SU-DHL-6 (cell line): ENCODE results near the gene MAP2K5.

Source experiments
- H2AFZ ChIP-seq: fragments of 200-600 bp; sonication (generic); 2 replicates; pipeline ENCODE4 v1.6.1; 2014; ENCODE audit warnings: low read depth, mild to moderate bottlenecking, moderate library complexity, mixed read lengths, antibody characterized with exemption, low read length; ENCODE audit not compliant: severe bottlenecking
- H3F3A ChIP-seq: fragments of 200-600 bp; shearing (Covaris generic); 2 replicates; pipeline ENCODE4 v1.6.0; 2016; ENCODE audit warnings: antibody characterized with exemption, mild to moderate bottlenecking; ENCODE audit not compliant: insufficient read depth
- H3K27ac ChIP-seq: fragments of 200-600 bp; sonication (generic); 2 replicates; pipeline ENCODE4 v1.5.1; 2016; ENCODE audit warnings: low read depth, mild to moderate bottlenecking, low read length, moderate library complexity, mixed read lengths
- H3K27me3 ChIP-seq: fragments of 200-600 bp; sonication (generic), shearing (Covaris generic); 2 replicates; pipeline ENCODE4 v1.6.0; 2014; ENCODE audit warnings: mild to moderate bottlenecking, low read length
- H3K36me3 ChIP-seq: fragments of 200-600 bp; sonication (generic); 2 replicates; pipeline ENCODE4 v1.6.1; 2014; ENCODE audit warnings: mild to moderate bottlenecking, low read length, mixed read lengths
- H3K4me2 ChIP-seq: fragments of 300-600, 200-600 bp; shearing (Covaris generic), sonication (generic); 2 replicates; pipeline ENCODE4 v1.6.0; 2014; ENCODE audit warnings: low read length, low read depth, mild to moderate bottlenecking; ENCODE audit not compliant: poor library complexity, severe bottlenecking
- H3K4me3 ChIP-seq: fragments of 200-600 bp; sonication (generic); 2 replicates; pipeline ENCODE4 v1.5.1; 2014; ENCODE audit warnings: antibody characterized with exemption, low read length, mild to moderate bottlenecking, mixed read lengths; ENCODE audit not compliant: insufficient read depth, poor library complexity, severe bottlenecking
- H3K79me2 ChIP-seq: fragments of 200-600 bp; sonication (generic); 2 replicates; pipeline ENCODE4 v1.6.1; 2014; ENCODE audit warnings: mild to moderate bottlenecking, low read length, moderate library complexity; ENCODE audit not compliant: insufficient read depth
- H3K9ac ChIP-seq: fragments of 200-600 bp; sonication (generic); 2 replicates; pipeline ENCODE4 v1.7.0; 2014; ENCODE audit warnings: mild to moderate bottlenecking, low read length
- H3K9me2 ChIP-seq: fragments of 200-600 bp; sonication (generic); replicated peaks from 2 replicates; pipeline ENCODE4 v1.6.1; 2014; ENCODE audit warnings: low read length; ENCODE audit not compliant: insufficient read depth
- H3K9me3 ChIP-seq: fragments of 200-600 bp; sonication (generic); 2 replicates; pipeline ENCODE4 v1.6.1; 2014; ENCODE audit warnings: low read length, mixed read lengths; ENCODE audit not compliant: insufficient read depth
- H4K20me1 ChIP-seq: fragments of 200-600 bp; sonication (generic); 2 replicates; pipeline ENCODE4 v1.6.1; 2014; ENCODE audit warnings: low read depth, mild to moderate bottlenecking, antibody characterized with exemption, low read length, moderate library complexity, mixed read lengths
- EZH2phosphoT487 ChIP-seq: fragments of 200-600 bp; sonication (generic), shearing (Covaris generic); conservative IDR thresholded peaks from 2 replicates; pipeline ENCODE4 v1.6.1; 2018; ENCODE audit warnings: mild to moderate bottlenecking, antibody characterized with exemption, low read length, moderate library complexity, mixed read lengths
- TF ChIP-seq, protein P1 (sequence below): fragments of 200-600 bp; sonication (generic); IDR thresholded peaks from one replicate; pipeline ENCODE4 v1.5.1; 2017; ENCODE audit warnings: antibody characterized with exemption, mild to moderate bottlenecking, low read length, moderate library complexity; ENCODE audit not compliant: insufficient read depth, poor library complexity, severe bottlenecking

The MAP2K5 gene

DNA sequence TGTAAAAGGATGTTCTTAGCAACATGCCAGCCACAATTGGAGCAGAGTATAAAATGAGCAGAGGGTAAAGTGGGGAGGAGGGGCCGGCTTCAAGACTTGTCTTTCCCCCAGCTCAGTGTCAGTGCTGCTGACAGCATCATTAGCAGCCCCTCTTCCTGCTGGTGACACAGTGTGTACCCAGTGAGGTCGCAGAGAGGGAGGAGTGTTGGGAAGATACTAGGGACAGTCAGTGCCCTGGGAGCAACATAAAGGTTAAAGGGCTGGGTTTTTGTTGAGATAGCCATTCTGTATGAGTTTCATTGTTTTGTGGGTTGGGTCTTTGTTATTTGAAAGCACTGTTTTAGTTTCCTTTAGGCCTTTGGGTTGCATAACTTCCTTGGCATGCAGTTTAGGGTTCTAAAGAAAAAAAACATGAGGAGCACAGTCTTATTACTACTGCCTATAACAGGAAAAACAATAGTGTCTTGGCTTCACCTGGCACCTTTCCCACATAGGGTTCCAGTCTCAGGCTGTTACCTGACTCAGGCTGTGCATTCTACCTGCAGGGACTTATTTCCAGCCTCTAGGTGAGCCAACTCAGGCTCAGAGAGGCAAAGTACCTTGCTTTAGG is 188.7 kb downstream of the MAP2K5 start:
- H3K79me2 ChIP-seq = no peaks in the 10 kb centered on the region
- H4K20me1 ChIP-seq = no peaks in the 10 kb centered on the region
- no peak overlapping the region for H3K9ac ChIP-seq
- no peak overlapping the region for H3K4me2 ChIP-seq
- H3K9me3 ChIP-seq = no peaks in the 10 kb centered on the region
- H3K4me3 ChIP-seq = no peak overlapping the region
- no peaks in the 10 kb centered on the region for H3F3A ChIP-seq
- no peaks in the 10 kb centered on the region for H3K9me2 ChIP-seq
- H3K27ac ChIP-seq = no peak overlapping the region
- H2AFZ ChIP-seq = no peak overlapping the region
- no peaks in the 10 kb centered on the region for H3K36me3 ChIP-seq
- no peak for TF ChIP-seq EZH2phosphoT487
- TF ChIP-seq, protein P1, sequence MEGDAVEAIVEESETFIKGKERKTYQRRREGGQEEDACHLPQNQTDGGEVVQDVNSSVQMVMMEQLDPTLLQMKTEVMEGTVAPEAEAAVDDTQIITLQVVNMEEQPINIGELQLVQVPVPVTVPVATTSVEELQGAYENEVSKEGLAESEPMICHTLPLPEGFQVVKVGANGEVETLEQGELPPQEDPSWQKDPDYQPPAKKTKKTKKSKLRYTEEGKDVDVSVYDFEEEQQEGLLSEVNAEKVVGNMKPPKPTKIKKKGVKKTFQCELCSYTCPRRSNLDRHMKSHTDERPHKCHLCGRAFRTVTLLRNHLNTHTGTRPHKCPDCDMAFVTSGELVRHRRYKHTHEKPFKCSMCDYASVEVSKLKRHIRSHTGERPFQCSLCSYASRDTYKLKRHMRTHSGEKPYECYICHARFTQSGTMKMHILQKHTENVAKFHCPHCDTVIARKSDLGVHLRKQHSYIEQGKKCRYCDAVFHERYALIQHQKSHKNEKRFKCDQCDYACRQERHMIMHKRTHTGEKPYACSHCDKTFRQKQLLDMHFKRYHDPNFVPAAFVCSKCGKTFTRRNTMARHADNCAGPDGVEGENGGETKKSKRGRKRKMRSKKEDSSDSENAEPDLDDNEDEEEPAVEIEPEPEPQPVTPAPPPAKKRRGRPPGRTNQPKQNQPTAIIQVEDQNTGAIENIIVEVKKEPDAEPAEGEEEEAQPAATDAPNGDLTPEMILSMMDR = no peak
- H3K27me3 ChIP-seq = no peaks in the 10 kb centered on the region

DNA sequence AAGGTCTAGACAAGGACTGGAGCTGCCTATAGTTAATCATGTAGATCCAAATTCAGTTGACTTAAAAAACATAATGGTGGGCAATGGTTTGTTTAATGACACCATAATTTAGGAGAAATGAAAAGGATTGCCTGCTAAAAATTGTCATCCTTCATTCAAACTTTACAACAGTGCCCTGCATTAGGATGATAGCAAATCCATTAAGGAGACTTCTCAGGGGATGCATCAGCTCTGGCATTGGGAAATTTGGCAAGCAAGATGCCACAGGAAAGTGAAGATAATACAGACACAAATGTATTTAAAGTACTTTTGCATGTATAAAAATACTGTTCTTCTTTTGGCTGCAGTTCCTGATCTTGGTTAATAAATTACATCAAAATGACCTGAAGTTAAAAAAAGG is 189.7 kb downstream of the MAP2K5 start:
- H3K9me3 ChIP-seq = no peaks in the 10 kb centered on the region
- H3K9me2 ChIP-seq = no peaks in the 10 kb centered on the region
- no peaks in the 10 kb centered on the region for H3K27me3 ChIP-seq
- no peaks in the 10 kb centered on the region for H4K20me1 ChIP-seq
- H3K9ac ChIP-seq = no peak overlapping the region
- H2AFZ ChIP-seq = no peak overlapping the region
- H3K27ac ChIP-seq = no peak overlapping the region
- H3K36me3 ChIP-seq = no peaks in the 10 kb centered on the region
- no peak overlapping the region for H3K4me2 ChIP-seq
- H3K79me2 ChIP-seq = no peaks in the 10 kb centered on the region
- H3K4me3 ChIP-seq = no peak overlapping the region
- TF ChIP-seq, protein P1 = no peak
- no peak for TF ChIP-seq EZH2phosphoT487
- no peaks in the 10 kb centered on the region for H3F3A ChIP-seq

GRCh38 chr15:67732671-67733374 is 190.3 kb downstream of the MAP2K5 start:
- Histone ChIP-seq H3K36me3 (no peaks in the 10 kb centered on the region), H3K9ac (no peak overlapping the region), H3K4me2 (no peak overlapping the region), H3K27me3 (no peaks in the 10 kb centered on the region), H4K20me1 (no peaks in the 10 kb centered on the region), H3F3A (no peaks in the 10 kb centered on the region), H3K4me3 (no peak overlapping the region), H2AFZ (no peak overlapping the region), H3K9me3 (no peaks in the 10 kb centered on the region), H3K27ac (no peak overlapping the region), H3K9me2 (no peaks in the 10 kb centered on the region), H3K79me2 (no peaks in the 10 kb centered on the region)
- no peak for TF ChIP-seq EZH2phosphoT487
- TF ChIP-seq, protein P1 = no peak
